Immature natural killer cell (primary cell): Measurements from ENCODE around the gene GRAMD4. TPM values are rescaled to one million over a fixed set of nuclear protein-coding genes. Genes with fewer than 3 reads are reported as not detected.

Source experiments
- DNase-seq, 3 donors: peaks; one replicate each; pipeline ENCODE4 v3.0.0; 2022; ENCODE audit warnings: mixed read lengths in 1 of 3
- H3K27ac Mint-ChIP-seq, 6 donors: one replicate each; pipeline ENCODE4 v1.8.0; 2020; ENCODE audit warnings: mixed read lengths in 6 of 6, mild to moderate bottlenecking in 5 of 6, inconsistent platforms in 4 of 6, moderate library complexity in 3 of 6
- H3K27me3 Mint-ChIP-seq, 3 donors: one replicate each; pipeline ENCODE4 v1.8.0; 2020 to 2021; ENCODE audit warnings: low read depth in 3 of 3, mild to moderate bottlenecking in 3 of 3, mixed read lengths in 3 of 3, moderate library complexity in 3 of 3, inconsistent platforms in 1 of 3
- H3K36me3 Mint-ChIP-seq, 3 donors: one replicate each; pipeline ENCODE4 v1.8.0; 2020; ENCODE audit warnings: mixed read lengths in 3 of 3, inconsistent platforms in 2 of 3, mild to moderate bottlenecking in 2 of 3
- H3K4me1 Mint-ChIP-seq, 2 donors: one replicate each; pipeline ENCODE4 v1.8.0; 2020; ENCODE audit warnings: inconsistent platforms in 2 of 2, mild to moderate bottlenecking in 2 of 2, mixed read lengths in 2 of 2, moderate library complexity in 1 of 2
- H3K4me3 Mint-ChIP-seq, 5 donors: one replicate each; pipeline ENCODE4 v1.8.0; 2020; ENCODE audit warnings: mild to moderate bottlenecking in 5 of 5, mixed read lengths in 5 of 5, inconsistent platforms in 3 of 5, moderate library complexity in 3 of 5
- H3K9me3 Mint-ChIP-seq, 6 donors: one replicate each; pipeline ENCODE4 v1.8.0; 2020; ENCODE audit warnings: mild to moderate bottlenecking in 6 of 6, mixed read lengths in 6 of 6, inconsistent platforms in 4 of 6, moderate library complexity in 3 of 6
- polyA plus RNA-seq, 3 donors: library from polyadenylated mRNA; unstranded; fragments of 300-500 nt; fragmentation: Illumina TruSeq; gene quantifications; one replicate each; pipeline ENCODE4 v1.2.3, GENCODE V29; 2021

GRAMD4 gene
- polyA plus RNA-seq, 3 donors from 2014 or later, result 3.5 to 23.0 (median 4.1) TPM

- no peaks in the 10 kb centered on the region for H3K9me3 Mint-ChIP-seq
- peaks cover 1 to 2% (median 2%) of the 10 kb centered on the region in 3 donors for H3K27me3 Mint-ChIP-seq
- peaks cover 0 to 10% (median 0%) of the 10 kb centered on the region in 3 donors for H3K36me3 Mint-ChIP-seq
- no peak overlapping the region for H3K27ac Mint-ChIP-seq
- H3K4me1 Mint-ChIP-seq, result peaks cover 57 to 73% of the 10 kb centered on the region in 2 donors
- H3K4me3 Mint-ChIP-seq, result no peak overlapping the region
- no peak for DNase-seq
These were observed 107.7 kb downstream of the GRAMD4 start for GRCh38 chr22:46727813-46728364.

GRCh38 chr22:46728470-46728869, 108.3 kb downstream of the GRAMD4 start:
- H3K27ac Mint-ChIP-seq, result peak overlapping the region in 4 of 6 donors; percentile 14 to 40 (median 24)
- H3K4me1 Mint-ChIP-seq, result peaks cover 57 to 73% of the 10 kb centered on the region in 2 donors
- H3K9me3 Mint-ChIP-seq, result no peaks in the 10 kb centered on the region
- DNase-seq, result no peak
- H3K27me3 Mint-ChIP-seq, result peaks cover 0 to 2% (median 1%) of the 10 kb centered on the region in 3 donors
- peaks cover 0 to 10% (median 0%) of the 10 kb centered on the region in 3 donors for H3K36me3 Mint-ChIP-seq
- H3K4me3 Mint-ChIP-seq, result no peak overlapping the region

Other genes with a start within 250 kb of the GRAMD4 start
- gene CELSR1, start 82.8 kb upstream of the GRAMD4 start, polyA plus RNA-seq, result 1 to 10 TPM in 2 of 3 donors, under 1 TPM in 1; 0.24 to 1.6 (median 1.2) TPM
- 10 to 100 TPM; 31.1 to 59.4 (median 38.9) TPM for gene CERK, start 117.9 kb downstream of the GRAMD4 start, polyA plus RNA-seq
- gene TBC1D22A, start 142.3 kb downstream of the GRAMD4 start, polyA plus RNA-seq, result 10 to 100 TPM; 20.6 to 28.0 (median 24.0) TPM